Sigmoid colon (tissue), 4 donors: Measurements from ENCODE around the gene CCNY.

Experiments used
- CTCF ChIP-seq, 4 experiments: fragments of 450-650 bp in 3 of 4; fragments of 200-600 bp in 1 of 4; IDR thresholded peaks; one replicate each; pipeline ENCODE4 v1.5.1; 2016 to 2019; ENCODE audit warnings: antibody characterized with exemption in 4 of 4, mild to moderate bottlenecking in 3 of 4, moderate library complexity in 2 of 4
- EP300 ChIP-seq, 4 donors: sonication (generic); formaldehyde crosslinking; IDR thresholded peaks; one replicate each; pipeline ENCODE4 v1.6.1; 2017; ENCODE audit warnings: antibody characterized with exemption in 4 of 4
- POLR2AphosphoS5 ChIP-seq, 4 donors: sonication (generic); formaldehyde crosslinking; IDR thresholded peaks; one replicate each; pipeline ENCODE4 v1.6.1; 2017; ENCODE audit warnings: antibody characterized with exemption in 4 of 4

GRCh38 chr10:35343739-35344138, 7.4 kb downstream of the CCNY start:
- TF ChIP-seq CTCF (IDR thresholded peaks at IDR 0.05) (no peak), EP300 (IDR thresholded peaks at IDR 0.05) (no peak), POLR2AphosphoS5 (IDR thresholded peaks at IDR 0.05) (no peak)
